Midbrain (tissue), 1 donor: ENCODE measurements around the gene CBY1.

Experiments used
- DNase-seq: peaks from one replicate; lab custom pipeline; 2025; lab: John Stamatoyannopoulos, UW

The CBY1 gene

GRCh38 chr22:38649841-38650522, 6.5 kb upstream of the CBY1 start:
- DNase-seq = no peak

GRCh38 chr22:38652859-38653258, 3.6 kb upstream of the CBY1 start:
- DNase-seq = no peak

- no peak for DNase-seq
These were observed 2.7 kb upstream of the CBY1 start for GRCh38 chr22:38653741-38654140.

- DNase-seq = no peak
These were observed 751 bp upstream of the CBY1 start for GRCh38 chr22:38655519-38656255.

- DNase-seq = no peak
These were observed 839 bp downstream of the CBY1 start for GRCh38 chr22:38657045-38657909.

GRCh38 chr22:38674888-38675287, 18.4 kb downstream of the CBY1 start:
- DNase-seq = peak; percentile 56

- DNase-seq = no peak
These were observed 19.4 kb downstream of the CBY1 start for GRCh38 chr22:38675833-38676232.

GRCh38 chr22:38681582-38682335, 25.3 kb downstream of the CBY1 start, which contains the start of gene TOMM22:
TSS of gene TOMM22 (plus strand) at chr22:38681957. CDS start at chr22:38681979, 22 bp downstream.
- peak; percentile 94 for DNase-seq

- no peak for DNase-seq
These were observed 28.5 kb downstream of the CBY1 start for GRCh38 chr22:38684895-38685294.

GRCh38 chr22:38685761-38686160, 29.3 kb downstream of the CBY1 start:
- no peak for DNase-seq

- no peak for DNase-seq
These were observed 33.2 kb downstream of the CBY1 start for GRCh38 chr22:38689651-38690050.

GRCh38 chr22:38694049-38694448, 37.6 kb downstream of the CBY1 start:
- no peak for DNase-seq

GRCh38 chr22:38694940-38695339, 38.5 kb downstream of the CBY1 start:
- no peak for DNase-seq

- no peak for DNase-seq
These were observed 40.4 kb downstream of the CBY1 start for GRCh38 chr22:38696606-38697424.

- no peak for DNase-seq
These were observed 41.1 kb downstream of the CBY1 start for GRCh38 chr22:38697425-38698089.

- DNase-seq = no peak
These were observed 42.1 kb downstream of the CBY1 start for GRCh38 chr22:38698407-38699094.

GRCh38 chr22:38699143-38699542, 42.7 kb downstream of the CBY1 start:
- no peak for DNase-seq

- DNase-seq = no peak
These were observed 43.3 kb downstream of the CBY1 start for GRCh38 chr22:38699784-38700183.

- no peak for DNase-seq
These were observed 43.9 kb downstream of the CBY1 start for GRCh38 chr22:38700270-38700788.
